HG03064 (cell line): ENCODE measurements around the gene IMPDH1.

Source experiments
- ATAC-seq: cut with Tn5 transposase; IDR thresholded peaks from one replicate; pipeline ENCODE4 v1.9.1; 2021; ENCODE audit warnings: low read depth; ENCODE audit not compliant: unreplicated experiment

Gene IMPDH1

DNA sequence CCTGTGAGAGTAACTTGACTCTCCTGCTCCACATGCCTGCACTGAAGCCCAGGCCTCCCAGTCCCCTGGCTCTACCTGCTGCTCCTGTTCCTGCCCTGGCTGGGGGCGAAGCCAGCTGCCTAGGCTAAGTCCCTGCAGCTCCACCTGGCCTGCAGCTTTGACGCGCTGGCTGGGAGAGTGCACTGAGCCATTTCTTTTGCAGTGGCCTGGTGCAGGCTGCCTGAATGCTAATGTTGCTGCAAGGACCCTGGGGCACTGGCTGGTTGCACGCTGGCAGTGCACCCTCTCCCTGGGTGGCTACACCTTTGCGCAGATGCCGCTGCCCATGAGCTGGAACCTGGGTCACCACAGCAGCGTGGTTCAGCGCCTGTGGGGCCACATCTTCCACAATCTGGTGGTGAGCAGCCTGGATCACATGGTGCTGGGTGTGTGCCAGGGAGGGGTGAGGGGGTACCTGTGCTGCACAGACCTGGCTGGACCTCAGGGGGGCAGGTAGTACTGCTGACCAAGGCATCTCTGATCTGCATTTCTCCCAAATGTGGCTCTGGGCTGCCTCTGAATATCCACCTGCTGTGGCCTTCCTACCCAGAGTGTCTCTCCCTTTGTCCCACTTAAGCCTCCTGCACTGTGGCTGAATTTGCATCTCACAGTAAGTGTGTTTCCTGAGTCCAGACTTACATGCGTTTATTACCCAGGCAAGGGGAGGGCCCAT, 20.0 kb downstream of the IMPDH1 start:
- no peak for ATAC-seq

DNA sequence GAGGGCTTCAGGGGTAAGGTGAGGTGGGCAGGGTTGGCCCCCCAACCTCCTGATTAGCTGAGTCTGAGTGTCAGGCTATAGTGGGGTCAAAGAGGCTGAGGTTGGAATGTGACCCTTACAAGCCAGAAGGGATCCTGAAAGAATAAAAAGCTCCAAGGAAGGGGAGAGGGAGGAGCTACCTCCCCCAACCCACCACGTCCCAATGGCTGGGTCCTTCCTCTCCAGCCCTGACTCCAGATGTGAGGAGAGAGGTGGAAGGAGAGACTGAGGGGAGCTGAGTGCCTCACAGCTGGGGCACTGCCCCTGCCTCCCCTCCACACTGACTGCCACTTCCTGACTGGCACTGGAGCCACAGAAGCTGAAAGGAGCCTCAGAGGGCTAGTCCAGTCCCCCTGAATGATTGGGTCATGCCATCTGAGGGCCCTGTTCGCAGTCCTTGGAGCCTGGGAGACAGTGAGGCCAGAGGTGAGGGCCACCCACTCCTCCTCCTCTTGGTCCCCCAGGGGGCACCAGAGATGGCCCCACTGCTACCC, 20.6 kb downstream of the IMPDH1 start:
- no peak for ATAC-seq

DNA sequence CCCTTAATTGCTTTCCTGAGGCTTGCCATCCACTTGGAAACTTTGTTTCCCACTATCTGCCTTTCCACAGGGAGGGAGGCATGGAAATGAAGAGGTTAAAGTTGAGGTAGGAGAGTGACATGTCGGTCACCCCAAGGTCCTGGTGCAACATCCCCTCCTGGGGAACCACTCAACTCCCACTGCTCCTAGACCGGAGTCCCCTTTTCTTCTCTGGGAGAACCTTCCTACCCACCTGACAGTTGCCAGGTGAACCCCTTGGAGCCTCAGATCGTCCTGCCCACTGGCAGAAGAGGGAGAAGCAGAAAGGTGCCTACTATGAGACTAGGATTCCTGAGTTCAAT, 21.7 kb downstream of the IMPDH1 start:
- ATAC-seq, result no peak

DNA sequence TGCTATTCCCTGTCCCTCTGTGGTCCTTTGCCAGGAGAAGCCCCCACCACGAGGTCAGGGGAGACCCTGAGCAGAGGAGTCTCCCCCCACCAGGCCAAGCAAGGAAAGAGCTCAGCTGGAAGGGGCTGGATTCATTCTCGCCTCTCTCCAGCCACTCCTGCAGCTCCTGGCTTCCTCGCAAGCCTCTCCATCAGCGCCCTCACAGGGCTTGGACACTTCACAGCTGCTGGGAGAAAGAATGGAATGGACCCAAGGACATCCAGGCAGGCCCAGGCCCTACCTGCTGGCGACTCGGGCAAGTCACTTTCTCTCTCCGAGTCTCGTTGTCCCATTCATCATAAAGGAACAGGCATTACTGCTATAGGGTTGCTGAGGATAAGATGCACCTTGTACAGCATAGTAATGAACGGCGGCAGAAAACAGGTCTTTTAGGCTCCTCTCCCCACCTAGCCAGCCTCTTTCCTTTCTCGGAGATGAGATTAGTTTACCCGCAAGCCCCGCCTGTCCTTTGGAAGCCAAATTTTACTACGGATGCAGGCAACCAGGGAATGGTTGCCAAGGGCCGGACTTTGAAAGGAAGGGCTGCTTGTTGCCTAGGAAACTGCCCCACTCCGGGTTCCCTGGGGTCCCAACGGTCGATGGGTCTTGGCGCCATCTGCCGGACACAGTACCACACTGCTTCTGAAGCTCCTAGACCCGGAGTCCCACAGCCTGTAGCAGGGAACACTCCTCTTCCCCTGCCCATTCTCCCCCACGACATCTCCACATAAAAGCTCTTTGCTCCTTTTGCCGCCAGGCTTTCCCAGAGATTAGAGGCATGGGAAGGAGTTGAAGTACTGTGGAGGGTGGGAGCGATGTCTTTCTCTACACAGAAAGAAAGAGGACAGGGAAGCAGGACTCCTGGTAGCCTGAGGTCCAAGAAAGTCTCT, 22.3 kb downstream of the IMPDH1 start:
- ATAC-seq, result no peak

DNA sequence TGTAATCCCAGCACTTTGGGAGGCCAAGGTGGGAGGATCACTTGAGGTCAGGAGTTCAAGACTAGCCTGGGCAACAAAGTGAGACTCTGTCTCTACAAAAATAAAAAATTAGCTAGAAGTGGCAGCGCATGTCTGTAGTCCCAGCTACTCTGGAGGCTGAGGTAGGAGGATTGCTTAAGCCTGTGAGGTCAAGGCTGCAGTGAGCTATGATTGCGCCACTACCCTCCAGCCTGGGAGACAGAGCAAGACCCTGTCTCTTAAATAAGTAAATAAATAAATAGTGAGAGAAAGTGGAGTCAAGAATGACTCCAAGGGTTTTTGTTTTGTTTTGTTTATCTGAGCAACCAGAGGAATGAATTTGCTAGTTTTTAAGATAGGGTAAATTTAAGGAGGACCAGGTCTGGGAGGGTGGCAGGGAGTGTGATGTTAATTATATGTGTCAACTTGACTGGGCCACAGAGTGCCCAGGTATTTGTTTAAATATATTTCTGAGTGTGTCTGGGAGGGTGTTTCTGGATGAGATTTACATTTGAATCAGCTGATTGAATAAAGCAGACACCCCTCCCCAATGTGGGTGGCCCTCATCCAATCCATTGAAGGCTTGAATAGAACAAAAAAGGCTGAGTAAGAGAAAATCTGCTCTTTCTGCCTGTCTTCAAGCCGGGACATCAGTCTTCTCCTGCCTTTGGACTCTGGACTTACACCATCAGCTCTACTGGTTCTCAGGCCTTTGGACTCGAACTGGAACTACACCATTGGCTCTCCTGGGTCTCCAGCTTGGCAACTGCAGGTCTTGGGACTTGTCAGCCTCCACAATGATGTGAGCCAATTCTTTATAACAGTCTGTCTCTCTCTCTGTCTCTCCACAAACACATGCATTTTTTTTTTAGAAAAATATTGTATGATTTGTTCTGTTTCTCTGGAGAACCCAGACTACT, 23.5 kb downstream of the IMPDH1 start:
- no peak for ATAC-seq

DNA sequence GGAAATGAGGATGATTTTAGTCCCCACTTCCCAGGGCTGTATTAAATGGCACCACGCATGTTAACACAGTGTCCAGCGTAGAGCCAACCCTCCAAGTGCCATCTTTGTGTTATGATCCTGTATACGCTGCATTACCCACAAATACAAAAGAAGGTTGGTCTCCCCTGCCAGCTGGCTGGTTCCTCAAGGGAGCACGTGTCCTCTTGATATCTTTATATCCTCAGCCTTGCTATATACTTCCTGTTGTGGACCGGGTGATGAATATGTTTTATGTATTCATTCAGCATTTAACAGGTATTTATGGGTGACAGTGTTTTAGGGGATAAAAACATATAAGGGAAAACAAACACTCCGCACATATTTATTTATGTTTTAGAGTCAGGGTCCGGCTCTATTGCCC, 25.1 kb downstream of the IMPDH1 start:
- no peak for ATAC-seq

DNA sequence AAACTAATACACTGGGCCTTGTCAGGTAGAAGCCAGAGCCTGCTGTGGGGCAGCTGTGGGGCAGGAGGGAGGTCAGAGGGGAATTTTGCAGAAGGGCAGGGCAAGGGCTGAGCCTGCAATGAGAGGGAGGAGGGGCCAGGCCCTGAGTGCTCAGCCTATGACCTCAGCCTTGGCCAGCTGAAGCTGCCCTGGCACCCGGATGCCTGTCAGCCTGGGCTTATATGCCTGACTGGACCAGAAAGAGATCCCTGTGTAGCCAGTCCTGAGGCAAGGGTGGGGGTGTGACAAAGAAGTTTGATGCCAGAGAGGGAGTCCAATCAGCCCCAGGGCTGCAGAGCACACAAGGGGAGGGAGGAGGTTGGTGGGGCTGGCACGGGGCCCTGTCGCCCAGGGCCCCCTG, 26.0 kb downstream of the IMPDH1 start:
- ATAC-seq, result no peak

DNA sequence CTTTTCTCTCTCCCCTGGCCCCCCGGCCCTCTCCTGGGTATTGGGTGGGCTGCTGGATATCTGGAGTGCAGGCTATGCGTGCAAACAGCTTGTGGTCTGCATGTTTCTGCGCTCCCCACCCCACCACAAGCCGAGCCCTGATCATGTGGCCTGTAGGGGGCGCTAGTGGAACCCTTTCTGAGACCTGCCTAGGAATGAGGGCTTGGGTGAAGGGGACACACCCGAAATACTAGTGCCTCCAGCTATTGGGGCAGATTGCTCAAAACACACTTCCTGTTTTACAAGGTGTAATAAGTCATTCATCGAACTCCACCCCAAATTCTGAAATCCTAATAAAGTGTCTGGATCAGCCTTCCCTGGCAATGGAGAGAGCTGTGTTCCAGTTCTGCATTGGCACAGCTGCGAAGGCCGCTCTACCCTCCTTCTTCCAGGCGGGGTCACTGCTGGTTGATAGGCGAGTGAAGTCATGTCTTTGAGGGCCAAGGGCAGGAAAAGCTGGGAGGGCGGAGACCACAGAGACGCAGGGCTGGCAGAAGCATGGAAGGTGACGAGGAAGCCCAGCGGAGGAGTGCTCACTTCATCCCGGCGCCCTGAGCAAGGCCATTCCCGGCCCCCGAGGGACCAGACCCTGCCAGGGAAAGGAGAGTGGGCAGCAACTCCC, 28.5 kb downstream of the IMPDH1 start:
- no peak for ATAC-seq

DNA sequence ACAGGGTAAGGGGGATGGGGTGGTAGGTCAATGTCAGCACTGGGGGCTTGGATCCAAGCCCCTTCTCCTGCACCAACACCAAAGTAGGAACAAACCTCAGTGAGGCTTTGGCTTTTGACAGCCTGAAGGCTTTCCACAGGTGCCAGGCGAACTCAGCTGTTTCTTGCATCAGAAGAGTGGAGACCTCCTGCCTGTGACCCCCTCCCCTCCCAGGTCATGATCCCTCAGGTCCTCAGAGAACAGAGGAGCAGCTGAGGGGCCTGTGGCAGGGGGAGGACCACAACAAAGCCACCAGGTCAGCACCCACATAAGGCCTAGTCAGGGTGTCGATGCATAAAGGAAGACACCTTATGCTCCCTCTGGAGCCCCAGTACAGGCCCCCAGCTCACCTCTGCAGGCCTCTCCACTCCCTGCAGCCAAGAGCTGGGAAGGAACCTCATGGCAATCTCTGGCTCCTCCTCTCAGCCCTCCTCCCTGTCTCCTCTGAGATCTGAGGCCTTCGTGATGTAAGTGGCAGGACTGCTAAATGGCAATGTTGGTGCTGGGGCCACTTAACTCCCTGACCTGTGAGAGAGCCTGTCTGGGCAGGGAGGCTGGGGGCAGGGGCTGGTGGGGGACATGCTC, 29.2 kb downstream of the IMPDH1 start:
- ATAC-seq, result no peak

DNA sequence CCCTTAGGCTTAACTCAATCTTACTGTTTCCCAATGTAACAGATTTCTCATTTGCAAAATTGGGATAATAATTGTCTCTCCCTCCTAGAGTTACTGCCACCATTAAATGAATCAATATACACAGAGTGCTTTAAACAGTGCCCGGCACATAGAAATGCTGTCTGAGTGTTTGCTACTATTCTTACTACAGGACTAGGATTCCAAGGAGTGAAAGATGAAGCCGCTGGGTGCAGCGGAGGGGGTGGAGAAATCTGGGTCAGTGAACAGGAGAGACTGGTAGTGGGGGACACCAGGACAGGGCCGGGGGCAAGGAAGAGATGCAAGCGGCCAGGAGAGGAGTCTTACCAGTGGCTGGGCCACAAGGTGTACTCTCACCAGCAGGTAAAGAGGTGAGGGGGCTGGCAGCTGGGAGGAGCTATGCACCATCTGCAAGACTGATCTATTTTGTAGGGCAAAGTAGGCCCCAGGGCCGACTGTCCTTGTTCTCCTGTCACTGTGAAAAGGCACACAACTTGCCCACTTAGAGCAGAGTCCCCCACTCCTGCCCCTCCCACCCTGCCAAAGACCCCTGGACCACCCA, 29.8 kb downstream of the IMPDH1 start:
- no peak for ATAC-seq

DNA sequence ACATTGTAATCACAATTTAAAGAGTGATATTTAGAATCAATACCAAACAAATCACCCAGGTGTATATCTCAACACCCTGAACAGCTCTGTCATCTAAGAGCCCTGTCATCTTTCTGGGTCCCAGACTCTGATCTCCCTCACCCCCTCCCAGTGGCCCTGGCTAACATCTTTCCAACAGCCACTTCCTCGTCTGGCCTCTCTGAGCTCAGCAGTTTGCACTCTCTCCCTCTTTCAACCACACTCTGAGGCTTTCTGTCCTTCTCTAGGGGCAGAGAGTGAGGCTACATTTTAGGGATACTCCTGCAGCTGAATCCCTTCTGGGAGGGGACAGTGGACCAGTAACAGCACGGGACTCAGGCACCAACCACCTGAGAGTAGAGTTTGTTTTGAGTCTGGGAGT, 31.1 kb downstream of the IMPDH1 start:
- ATAC-seq, result no peak

DNA sequence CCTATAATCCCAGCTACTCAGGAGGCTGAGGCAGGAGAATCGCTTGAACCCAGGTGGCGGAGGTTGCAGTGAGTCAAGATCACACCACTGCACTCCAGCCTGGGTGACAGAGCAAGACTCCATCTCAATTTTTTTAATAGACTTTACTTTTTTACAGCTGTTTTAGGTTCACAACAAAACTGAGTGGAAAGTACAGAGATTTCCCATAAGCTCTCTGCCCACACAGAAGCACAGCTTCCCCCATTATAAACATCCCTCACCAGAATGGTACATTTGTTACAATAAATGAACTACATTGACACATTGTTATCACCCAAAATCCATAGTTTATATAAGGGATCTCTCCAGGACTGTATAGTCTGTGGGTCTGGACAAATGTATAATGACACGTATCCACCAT, 33.7 kb downstream of the IMPDH1 start:
- no peak for ATAC-seq

DNA sequence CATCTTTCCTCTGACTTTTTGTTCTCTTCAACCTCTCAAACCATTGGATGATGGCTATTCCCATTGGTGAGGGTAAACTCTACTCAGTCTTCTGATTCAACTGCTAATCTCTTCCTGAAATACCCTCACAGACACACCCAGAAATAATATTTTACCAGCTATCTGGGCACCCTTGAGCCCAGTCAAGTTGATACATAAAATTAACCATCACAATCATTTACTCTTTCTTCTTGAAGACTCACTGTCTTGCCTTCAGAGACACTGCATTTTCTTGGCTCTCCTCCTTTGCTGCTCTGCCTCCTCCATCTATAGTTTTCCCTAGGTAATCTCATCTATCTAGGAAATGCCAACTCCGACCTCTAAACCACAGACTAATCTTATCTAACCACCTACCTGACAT, 35.7 kb downstream of the IMPDH1 start:
- ATAC-seq, result no peak

DNA sequence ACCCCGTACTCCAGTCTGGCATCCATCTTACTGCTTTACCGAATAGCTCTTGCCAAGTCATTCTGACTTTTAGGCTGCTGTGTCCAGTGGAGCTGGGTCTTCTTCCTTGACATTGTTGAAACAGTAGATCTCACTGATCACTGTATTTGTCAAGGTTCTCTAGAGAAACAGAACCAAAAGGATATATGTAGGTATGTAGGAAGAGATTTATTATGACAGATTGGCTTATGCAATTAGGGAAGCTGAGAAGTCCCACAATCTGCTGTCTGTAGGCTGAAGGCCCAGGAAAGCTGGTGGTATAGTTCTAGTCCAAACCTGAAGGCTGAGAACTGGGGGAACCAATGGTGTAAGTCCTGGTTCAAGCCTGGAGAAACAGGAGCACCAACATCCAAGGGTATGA, 36.2 kb downstream of the IMPDH1 start:
- ATAC-seq, result no peak

DNA sequence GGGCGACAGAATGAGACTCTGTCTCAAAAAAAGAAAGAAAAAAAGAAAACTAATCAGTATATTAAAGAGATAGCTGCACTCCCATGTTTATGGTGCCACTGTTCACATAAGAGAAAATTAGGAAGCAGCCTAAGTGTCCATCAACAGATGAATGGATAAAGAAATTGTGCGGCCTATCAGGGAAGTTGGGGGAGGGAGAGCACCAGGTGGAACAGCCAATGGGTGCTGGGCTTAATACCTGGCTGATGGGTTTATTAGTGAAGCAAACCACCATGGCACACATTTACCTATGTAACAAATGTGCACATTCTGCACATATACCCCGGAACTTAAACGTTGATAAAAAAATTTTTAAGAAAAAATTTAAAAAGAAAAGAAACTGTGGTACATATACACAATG, 39.3 kb downstream of the IMPDH1 start:
- ATAC-seq, result no peak

DNA sequence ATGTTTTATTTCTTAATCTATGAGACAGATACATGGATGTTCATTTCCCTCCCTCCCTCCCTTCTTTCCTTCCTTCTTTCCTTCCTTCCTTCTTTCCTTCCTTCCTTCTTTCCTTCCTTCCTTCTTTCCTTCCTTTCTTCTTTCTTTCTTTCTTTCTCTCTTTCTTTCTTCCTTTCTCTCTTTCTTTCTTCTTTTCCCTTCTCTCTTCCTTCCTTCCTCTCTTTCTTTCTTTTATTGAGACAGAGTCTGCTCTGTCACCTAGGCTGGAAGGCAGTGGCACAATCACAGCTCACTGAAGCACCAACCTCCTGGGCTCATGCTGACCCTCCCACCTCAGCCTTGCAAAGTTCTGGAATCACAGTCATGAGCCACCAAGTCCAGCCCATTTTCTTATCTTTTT, 42.8 kb downstream of the IMPDH1 start:
- ATAC-seq, result no peak

DNA sequence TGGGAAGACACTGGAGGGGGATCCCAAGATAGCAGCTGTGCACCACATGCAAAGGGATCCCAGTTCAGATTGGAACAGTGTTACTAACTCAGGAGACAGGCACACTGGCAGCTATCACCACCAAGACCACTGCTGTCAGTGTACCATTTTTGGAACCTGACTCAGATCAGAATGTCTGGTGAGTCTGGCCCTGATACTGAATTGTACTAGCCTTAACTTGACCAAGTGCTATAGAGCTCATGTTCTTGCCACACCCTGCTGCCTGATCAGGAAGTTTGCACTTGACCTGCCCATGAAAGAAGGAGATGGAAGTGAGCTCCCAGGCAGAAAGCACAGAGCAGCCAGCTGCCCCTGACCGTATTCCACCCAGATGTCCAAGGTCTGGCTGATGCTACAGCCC, 43.5 kb downstream of the IMPDH1 start:
- ATAC-seq, result no peak

DNA sequence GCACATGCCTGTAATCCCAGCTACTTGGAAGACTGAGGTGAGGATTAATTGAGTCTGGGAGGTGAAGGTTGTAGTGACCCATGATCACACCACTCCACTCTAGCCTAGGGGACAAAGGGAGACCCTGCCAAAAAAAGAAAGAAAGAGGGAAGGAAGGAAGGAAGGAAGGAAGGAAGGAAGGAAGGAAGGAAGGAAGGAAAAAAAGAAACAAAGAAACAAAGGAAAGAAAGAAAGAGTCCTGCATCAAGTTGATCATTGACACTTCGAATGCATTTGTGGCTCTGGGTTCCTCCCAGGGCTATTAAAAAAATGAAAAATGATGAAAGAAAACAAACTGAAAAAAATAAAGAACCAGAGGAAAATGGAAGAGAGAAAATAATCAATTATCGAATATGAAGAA, 44.4 kb downstream of the IMPDH1 start:
- ATAC-seq, result no peak

DNA sequence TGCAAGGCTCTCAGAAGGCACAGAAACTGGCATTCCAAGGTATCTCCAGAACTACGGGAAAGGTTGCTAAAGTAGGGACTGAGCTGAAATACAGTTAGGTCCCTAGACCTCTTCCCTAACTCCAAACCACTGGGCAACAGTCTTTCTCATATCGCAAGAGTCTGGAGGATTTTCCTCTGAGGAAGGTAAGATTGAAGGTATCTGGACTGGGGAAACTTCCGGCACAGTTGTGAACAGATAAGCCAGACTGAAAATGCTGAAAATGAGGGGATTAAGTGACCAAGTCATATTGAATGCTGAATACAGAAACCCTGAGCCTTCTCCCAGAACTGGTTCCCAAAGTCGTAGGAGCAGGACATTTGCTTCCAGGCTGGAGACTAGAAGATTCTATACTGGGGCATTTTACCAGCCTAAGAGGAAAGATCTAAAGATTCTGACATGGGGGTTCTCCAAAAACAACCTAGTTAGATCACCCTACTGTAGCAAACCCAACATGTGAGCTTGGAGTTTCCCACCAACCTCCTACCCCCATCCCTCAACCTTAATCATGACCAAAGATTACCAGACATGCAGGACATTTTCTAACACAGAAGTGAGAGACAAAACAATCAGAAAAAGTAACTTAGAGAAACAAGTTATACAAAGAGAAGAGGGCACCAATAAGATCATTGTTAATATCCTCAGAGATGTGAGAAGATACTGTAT, 45.5 kb downstream of the IMPDH1 start:
- ATAC-seq, result no peak
